Endometrial microvascular endothelial cells (primary cell): ENCODE data around the gene SUPT20H. TPM values are rescaled to one million over a fixed set of nuclear protein-coding genes. Genes with fewer than 3 reads are reported as not detected.

Experiments
- in situ Hi-C: cut with HindIII; loops from 2 replicates; pipeline ENCODE4 v1.10.0; 2017; ENCODE audit warnings: low sequenced_read_pairs, low pct_unique_long_range_greater_than_20kb; ENCODE audit errors: inconsistent ontology term
- total RNA-seq: library from RNA; depleted of rRNA; stranded (reverse); fragments of >200 nt; gene quantifications from one replicate; pipeline ENCODE4 v1.2.3, GENCODE V29; 2015; ENCODE audit errors: inconsistent ontology term

The SUPT20H gene
- 53.7 TPM for total RNA-seq

DNA sequence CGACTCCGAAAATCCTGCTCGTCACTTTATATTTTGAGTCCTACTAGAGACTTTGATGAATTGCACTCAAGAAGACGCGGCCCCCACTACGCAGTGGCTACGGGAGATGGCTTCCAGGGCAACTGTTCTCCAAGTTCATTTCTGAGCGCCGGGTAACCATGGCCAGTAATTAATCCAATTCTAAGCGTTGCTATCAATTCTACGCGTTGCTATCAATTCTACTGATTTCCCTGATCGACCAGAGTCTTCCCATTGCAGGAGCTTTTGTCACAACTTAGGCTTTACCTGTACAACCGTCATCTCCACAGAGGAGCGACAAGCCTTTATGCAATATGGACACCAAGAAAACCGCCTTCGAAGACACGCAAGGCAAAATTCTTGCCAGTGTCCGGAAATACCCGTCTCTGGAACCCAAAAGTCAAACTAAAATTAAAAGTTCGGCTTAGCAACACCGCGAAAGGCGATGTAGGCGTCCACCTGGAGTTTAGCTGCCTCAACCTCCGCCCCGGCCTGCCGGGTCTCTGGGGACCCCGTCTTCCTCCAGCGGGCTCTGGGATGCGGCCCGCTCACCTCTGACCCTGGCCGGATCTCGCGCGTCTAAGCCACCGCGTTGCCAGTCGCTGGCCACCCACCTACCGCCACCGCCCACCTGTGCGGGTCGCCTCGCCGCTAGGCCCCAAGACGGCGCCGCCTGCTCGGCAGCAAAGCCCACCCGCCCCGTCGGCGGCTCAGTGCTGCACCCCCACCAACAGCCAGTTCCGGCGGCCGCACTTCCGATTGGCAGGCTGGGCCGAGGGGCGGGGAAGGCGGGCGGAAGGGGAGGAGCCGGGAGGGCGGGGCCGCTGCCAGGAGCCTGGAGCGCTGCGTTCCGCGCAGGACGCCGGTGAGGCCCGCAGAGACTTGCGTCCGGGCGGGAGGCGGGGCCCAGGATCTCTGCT is at the start of gene SUPT20H:
TSS of gene SUPT20H (minus strand) at position 779 of the 938 bp plus-strand sequence. CDS start 8,198 bp downstream, outside the sequence.
- in situ Hi-C loops: no loop called here

GRCh38 chr13:37109051-37109678 is 49.7 kb upstream of the SUPT20H start:
- in situ Hi-C loops: no loop called here

DNA sequence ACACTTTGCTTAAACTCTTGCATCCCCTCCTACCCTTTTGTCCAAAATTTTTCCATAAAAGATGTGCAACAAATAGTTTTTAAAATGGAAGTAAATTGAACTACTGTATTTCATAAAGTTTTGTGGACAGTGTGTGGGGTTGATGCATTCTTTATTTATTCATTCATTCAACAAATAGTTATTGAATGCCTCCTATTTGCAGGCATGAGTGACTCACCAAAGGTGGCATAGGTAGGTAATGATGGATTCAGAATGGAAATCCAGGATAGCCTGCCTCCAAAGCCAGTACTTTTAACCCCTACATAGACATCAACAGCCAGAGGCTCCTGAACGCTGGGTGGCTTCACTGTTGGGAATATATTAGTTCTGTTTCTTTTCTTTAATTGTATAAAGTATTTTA is 48.4 kb upstream of the SUPT20H start:
- in situ Hi-C loops: no loop called here

GRCh38 chr13:37107456-37107855 is 48.0 kb upstream of the SUPT20H start:
- in situ Hi-C loops: no loop called here

- in situ Hi-C loops: no loop called here
Measured at GRCh38 chr13:37106642-37107041, 47.2 kb upstream of the SUPT20H start.

DNA sequence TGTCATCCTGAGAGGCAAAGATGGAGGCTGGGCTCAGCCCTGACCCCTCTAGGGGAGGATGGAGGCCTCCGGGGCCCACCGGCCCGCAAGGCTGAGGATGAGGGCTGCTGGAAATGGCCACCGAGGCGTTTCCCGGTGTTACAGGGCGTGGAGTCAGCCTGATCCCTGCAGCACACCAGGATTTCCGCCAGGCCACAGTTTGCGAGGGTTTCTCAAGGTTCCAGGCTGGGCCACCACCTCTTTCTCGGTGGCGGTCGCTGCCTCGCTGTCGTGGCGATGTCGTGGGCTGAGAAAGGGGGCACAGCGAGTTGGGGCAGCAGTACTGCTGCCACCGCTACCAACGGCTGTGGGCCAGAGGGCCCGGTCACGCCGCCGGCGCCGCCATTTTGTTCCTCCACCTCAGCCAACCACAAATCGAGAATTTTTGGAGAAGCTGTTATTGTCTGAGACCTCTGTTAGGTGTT is 45.8 kb upstream of the SUPT20H start, which contains the start of gene CSNK1A1L:
TSS of gene CSNK1A1L (minus strand) at position 414 of the 464 bp plus-strand sequence. CDS start at position 6, 408 bp downstream.
- in situ Hi-C loops: no loop called here

- in situ Hi-C loops: no loop called here
Measured at GRCh38 chr13:37102896-37103295, 43.4 kb upstream of the SUPT20H start.

- in situ Hi-C loops: no loop called here
Measured at GRCh38 chr13:37101201-37101600, 41.7 kb upstream of the SUPT20H start.

GRCh38 chr13:37100731-37101130 is 41.2 kb upstream of the SUPT20H start:
- in situ Hi-C loops: no loop called here

- in situ Hi-C loops: no loop called here
Measured at GRCh38 chr13:37097076-37097475, 37.6 kb upstream of the SUPT20H start.

GRCh38 chr13:37094840-37095239 is 35.4 kb upstream of the SUPT20H start:
- in situ Hi-C loops: no loop called here

DNA sequence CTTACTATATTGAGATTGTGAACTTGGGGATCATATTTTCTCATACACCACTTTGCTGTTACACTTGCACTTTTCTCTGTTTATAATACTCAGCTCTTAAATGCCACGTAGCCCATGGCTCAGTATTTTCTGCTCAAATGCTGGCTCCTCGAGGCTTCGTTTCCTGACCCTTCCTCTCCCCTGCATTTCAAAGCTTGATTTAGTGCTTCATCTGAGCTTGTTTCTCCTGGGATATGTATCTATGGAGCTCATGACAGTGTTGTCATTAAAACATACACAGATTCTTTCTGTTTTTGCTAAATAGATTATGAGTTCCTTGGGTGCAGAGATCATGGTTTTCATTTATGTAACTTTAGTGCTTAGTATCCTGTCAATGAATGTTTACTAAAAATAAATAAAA is 34.6 kb upstream of the SUPT20H start:
- in situ Hi-C loops: no loop called here

GRCh38 chr13:37091835-37092234 is 32.3 kb upstream of the SUPT20H start:
- in situ Hi-C loops: no loop called here

DNA sequence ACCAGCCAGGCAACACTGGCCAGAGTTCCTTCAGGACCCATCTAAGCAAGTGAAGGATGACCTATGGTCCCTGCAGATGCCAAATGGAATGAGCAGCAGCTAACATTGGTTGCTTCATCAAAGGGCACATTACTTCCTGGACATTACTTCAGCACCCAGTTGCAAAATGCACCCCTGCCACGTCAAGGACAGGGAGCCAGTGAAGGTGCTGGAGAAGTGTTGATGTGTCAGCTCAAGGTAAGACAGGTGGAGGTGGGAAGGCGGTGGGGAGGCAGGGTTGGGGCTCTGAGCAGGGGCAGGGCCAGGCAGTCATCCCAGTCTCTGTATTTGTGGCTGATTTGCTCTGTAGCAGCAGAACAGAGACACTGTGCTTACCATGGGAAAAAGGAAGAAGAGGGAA is 31.4 kb upstream of the SUPT20H start:
- in situ Hi-C loops: no loop called here

DNA sequence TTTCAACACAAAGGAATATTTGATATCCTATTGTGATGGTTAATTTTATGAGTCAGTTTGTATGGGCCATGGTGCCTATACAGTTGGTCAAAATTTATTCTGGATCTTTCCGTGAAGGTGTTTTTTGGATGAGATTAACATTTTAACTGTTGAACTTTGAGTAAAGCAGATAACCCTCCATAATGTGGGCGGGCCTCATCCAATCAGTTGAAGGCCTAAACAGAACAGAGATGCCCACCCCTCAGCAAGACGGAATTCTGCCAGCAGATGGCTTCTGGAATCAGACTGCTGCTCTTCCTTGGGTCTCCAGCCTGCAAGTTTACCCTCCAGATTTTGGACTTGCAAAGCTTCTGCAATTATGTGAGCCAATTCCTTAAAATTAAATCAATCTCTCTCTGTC is 30.0 kb upstream of the SUPT20H start:
- in situ Hi-C loops: no loop called here

GRCh38 chr13:37087486-37087885 is 28.0 kb upstream of the SUPT20H start:
- in situ Hi-C loops: no loop called here

DNA sequence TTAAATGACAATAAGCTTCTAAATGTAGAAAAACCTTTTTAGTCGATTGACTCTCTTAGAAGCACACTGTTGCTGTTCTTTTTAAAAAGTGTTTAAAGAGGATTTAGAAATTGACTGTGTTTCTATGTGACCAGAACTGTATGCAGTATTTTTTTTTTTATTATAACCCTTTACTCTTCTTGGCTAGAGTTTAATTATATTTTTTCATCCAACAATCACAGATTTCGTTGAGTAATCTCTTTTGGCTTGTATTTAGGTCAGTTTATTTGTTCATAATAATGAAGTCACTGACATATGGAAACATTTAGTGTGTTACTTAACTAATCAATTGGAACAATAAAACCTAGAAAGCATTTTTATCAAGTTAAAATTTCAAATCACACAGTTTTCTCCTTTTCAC is 26.1 kb upstream of the SUPT20H start:
- in situ Hi-C loops: no loop called here

DNA sequence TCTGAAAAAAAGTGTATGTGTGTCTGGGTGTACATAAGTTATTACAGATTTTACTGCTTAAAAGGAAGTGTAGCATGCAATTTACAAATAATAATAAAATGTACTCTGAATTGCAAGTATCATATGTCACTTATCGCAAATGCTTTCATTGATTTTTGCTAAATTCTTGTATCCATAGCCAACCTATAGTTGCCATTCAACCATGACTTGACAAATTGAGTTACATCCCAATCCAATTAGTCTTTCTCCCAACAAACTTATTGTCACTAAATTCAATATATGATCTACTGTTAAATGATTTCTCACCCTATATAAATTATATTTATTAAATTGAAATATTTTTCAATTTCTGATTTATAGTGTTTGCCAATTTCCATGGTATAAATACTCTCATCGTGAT is 17.3 kb upstream of the SUPT20H start:
- in situ Hi-C loops: no loop called here

DNA sequence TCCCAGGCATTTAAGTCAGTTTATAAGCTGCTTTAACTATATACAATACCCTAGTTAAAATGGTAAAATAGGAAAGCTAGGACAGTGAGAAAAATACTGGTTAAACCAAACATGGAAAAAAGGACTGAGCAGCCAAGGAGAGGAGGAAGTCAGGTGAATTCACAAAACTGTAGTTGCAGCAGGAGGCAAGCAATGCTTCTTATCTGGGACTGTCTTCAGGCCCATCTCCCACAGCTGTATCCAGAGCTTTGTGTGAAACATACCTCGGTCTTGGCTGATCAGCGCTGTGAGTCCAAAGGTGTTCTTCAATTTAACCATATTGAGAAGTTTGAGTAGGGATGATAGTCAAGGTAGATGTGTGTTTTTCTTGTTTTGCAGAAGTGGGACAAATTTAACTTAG is 15.7 kb upstream of the SUPT20H start:
- in situ Hi-C loops: no loop called here

DNA sequence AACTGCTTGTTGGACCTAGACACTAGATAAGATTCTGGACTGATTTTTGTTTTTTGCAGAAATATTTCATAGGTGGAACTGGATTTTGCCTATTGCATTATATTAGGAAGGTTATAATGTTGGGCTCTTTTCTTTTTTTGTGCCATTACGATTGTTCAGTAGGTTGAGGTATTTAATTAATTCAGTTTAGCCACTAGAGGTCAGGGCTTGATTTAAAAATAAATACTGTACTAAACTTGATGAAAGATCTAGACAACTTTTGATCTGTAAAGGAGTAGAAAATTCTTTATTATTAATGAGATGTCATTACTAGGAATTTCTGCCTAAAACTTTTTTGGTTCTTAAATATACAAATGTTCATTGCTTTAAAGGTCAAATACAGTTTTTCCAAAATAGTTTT is 15.2 kb upstream of the SUPT20H start:
- in situ Hi-C loops: no loop called here
